Activated CD8-positive, alpha-beta T cell treated with anti-CD3 and anti-CD28 coated beads, Interleukin-2, amount 10 ng/mL, durations not matched to agents 7 days and 5 days (primary cell): ENCODE data around the gene SET. TPM values are rescaled to one million over a fixed set of nuclear protein-coding genes. Genes with fewer than 3 reads are reported as not detected.

ENCODE experiments used
- ATAC-seq: fragments of 150-1000 bp; cut with Tn5 transposase; one replicate; pipeline ENCODE4 v1.10.0; 2021; ENCODE audit warnings: moderate library complexity
- CTCF ChIA-PET: fragments of 350-600 bp; sonication (Branson Sonifier 250); formaldehyde crosslinking; loops from one replicate; lab custom pipeline; 2021; ENCODE audit warnings: antibody characterized with exemption; lab: Charles Lee
- POLR2A ChIA-PET: fragments of 350-600 bp; sonication (Branson Sonifier 250); formaldehyde crosslinking; loops from one replicate; lab custom pipeline; 2021; ENCODE audit warnings: antibody characterized with exemption; lab: Charles Lee
- DNase-seq: peaks from one replicate; pipeline ENCODE4 v3.0.0-alpha.2; 2020
- H3K27ac Mint-ChIP-seq: one replicate; pipeline ENCODE4 v1.8.0; 2021; ENCODE audit warnings: mild to moderate bottlenecking, mixed read lengths
- H3K27me3 Mint-ChIP-seq: one replicate; pipeline ENCODE4 v1.8.0; 2021; ENCODE audit warnings: low read depth, mixed read lengths
- H3K36me3 Mint-ChIP-seq: one replicate; pipeline ENCODE4 v1.8.0; 2021; ENCODE audit warnings: low read depth, mixed read lengths
- H3K4me1 Mint-ChIP-seq: one replicate; pipeline ENCODE4 v1.8.0; 2021; ENCODE audit warnings: low read depth, mixed read lengths
- H3K4me3 Mint-ChIP-seq: one replicate; pipeline ENCODE4 v1.8.0; 2021; ENCODE audit warnings: mild to moderate bottlenecking, mixed read lengths
- H3K9me3 Mint-ChIP-seq: one replicate; pipeline ENCODE4 v1.8.0; 2022; ENCODE audit warnings: mixed read lengths; ENCODE audit not compliant: insufficient read depth
- total RNA-seq, 2 experiments: library from RNA; stranded (reverse); gene quantifications; one replicate each; pipeline ENCODE4 v1.2.3, GENCODE V29; 2021

The SET gene
- total RNA-seq, 2 experiments from 2014 or later, result 574 to 607 TPM

DNA sequence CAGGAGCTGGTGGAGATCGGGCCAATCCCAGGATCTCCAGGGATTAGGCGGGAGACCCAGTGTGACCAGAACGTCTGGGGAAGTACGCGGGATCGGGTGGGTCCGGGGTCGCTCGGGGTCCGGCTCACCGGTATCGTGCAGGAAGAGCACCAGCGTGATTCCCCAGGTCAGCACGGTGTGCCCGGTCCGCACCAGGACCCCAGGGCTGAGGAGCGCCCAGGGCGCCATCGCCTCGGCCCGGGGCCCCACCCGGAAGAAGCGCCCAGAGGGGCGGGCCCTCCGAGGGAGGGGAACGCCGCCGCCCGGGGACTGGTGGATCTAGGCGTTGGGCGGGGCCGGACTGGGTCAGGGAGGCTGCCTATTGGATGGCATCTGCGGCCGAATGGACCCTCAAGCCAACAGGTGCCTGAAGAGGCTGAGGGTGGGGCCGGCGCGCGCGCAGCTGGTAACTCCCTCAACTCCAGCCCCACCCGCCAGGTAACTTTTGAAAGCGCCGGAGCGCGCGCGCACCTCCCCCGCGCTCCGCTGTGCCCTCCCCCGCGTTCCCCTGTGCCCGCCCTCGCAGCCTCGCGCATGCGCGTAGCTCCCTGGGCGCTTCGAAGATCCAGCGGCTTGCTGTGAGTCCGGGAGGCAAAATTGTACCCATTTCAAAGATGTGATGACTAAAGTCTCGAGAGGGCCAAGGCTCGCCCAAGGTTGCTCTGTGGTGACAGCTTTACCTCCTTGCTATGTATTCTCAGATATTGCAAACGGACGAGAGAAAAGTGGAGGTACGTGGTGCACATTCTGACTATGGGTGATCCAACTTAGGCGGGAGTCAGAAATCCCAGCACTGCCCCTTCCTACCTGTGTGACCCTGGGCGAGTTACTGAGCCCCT, 35.1 kb downstream of the SET start, which contains the start of gene ZDHHC12:
TSS of gene ZDHHC12 (minus strand) at position 262 of the 878 bp plus-strand sequence. CDS start at position 228, 34 bp downstream.
- H3K27me3 Mint-ChIP-seq, result no peaks in the 10 kb centered on the region
- H3K4me3 Mint-ChIP-seq, result peak within 1 kb of the TSS; percentile 97
- H3K27ac Mint-ChIP-seq, result peak within 1 kb of the TSS; percentile 95
- POLR2A ChIA-PET, result interaction anchor here (0.8 to 1.7 kb wide), 13 partner anchors 27 to 219 kb away, joined by 3 to 8 read pairs (median 4); partner anchors contain the start of genes ENDOG, GLE1, SET and SPTAN1
- H3K36me3 Mint-ChIP-seq, result peaks cover 46% of the 10 kb centered on the region
- H3K9me3 Mint-ChIP-seq, result no peaks in the 10 kb centered on the region
- DNase-seq (peak; percentile 100), ATAC-seq (peak; percentile 99)
- CTCF ChIA-PET, result interaction anchor here (0.7 to 2.8 kb wide), 5 partner anchors 22 to 900 kb away, joined by 3 to 13 read pairs (median 4); partner anchors contain the start of genes ENDOG, PKN3 and SET
- peaks cover 52% of the 10 kb centered on the region for H3K4me1 Mint-ChIP-seq

DNA sequence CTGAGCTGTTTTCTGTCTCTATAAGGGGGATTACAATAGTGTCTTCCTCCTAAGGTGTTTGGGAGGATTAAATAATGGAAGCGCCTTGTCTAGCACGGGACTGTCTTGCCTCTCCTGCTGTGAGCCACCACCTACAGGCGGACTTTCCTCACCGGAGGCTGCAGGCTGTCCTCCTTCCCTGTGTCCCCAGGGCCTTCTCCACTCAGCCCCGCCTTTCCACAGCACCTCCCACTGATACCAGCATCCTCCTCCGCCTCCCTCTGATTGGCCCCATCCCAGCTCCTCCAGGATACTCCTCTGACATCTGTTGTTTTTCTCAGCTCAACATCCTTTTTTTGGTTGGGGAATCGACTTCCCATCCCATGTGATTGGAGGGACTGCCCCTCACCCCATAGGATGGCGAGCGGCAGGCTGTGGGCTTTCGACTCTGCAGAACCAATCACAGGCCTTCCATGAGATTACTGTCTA, 35.8 kb downstream of the SET start:
- ATAC-seq (peak; percentile 7), DNase-seq (peak; percentile 58)
- POLR2A ChIA-PET, result interaction anchor here (0.6 to 1.7 kb wide), 12 partner anchors 28 to 220 kb away, joined by 3 to 8 read pairs (median 4); partner anchors contain the start of genes ENDOG, GLE1, SET and SPTAN1
- no peaks in the 10 kb centered on the region for H3K27me3 Mint-ChIP-seq
- CTCF ChIA-PET, result interaction anchor here (0.9 to 2.8 kb wide), 4 partner anchors 23 to 286 kb away, joined by 3 to 13 read pairs (median 6); partner anchors contain the start of genes ENDOG, PKN3 and SET
- H3K27ac Mint-ChIP-seq, result peak overlapping the region; percentile 93
- no peaks in the 10 kb centered on the region for H3K9me3 Mint-ChIP-seq
- peaks cover 43% of the 10 kb centered on the region for H3K36me3 Mint-ChIP-seq
- peaks cover 52% of the 10 kb centered on the region for H3K4me1 Mint-ChIP-seq
- peak overlapping the region; percentile 97 for H3K4me3 Mint-ChIP-seq

GRCh38 chr9:128727640-128728248, 38.7 kb downstream of the SET start:
- H3K4me3 Mint-ChIP-seq, result no peak overlapping the region
- no peak for ATAC-seq
- H3K4me1 Mint-ChIP-seq, result peaks cover 44% of the 10 kb centered on the region
- H3K9me3 Mint-ChIP-seq, result no peaks in the 10 kb centered on the region
- ChIA-PET CTCF (no interaction called here), POLR2A (no interaction called here)
- H3K36me3 Mint-ChIP-seq, result peaks cover 22% of the 10 kb centered on the region
- H3K27me3 Mint-ChIP-seq, result no peaks in the 10 kb centered on the region
- H3K27ac Mint-ChIP-seq, result peak overlapping the region; percentile 66
- no peak for DNase-seq

DNA sequence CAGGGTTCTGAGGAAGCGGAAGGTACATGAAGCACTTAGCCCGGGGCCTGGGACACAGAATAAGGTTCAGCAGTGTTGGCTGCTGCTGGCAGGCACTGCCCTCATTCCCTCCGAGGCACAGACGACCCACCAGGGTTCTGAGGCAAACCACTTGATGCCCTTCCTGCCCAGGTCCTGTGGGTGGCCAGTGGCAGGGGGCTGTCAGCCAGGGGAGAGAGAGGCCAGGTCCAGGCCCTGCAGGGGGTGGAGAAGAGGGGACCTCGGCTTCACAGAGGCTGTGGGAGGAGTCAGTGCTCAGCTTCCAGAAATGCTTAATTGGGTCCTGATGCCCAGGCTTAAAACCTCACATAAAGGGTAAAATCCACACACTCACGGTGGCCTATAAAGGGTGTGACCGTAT, 39.3 kb downstream of the SET start:
- ChIA-PET CTCF (no interaction called here), POLR2A (interaction anchor here (1.5 kb wide), 1 partner anchor 223 kb away, joined by 3 read pairs; no protein-coding TSS in a partner anchor)
- peaks cover 21% of the 10 kb centered on the region for H3K36me3 Mint-ChIP-seq
- H3K4me1 Mint-ChIP-seq, result peaks cover 43% of the 10 kb centered on the region
- H3K9me3 Mint-ChIP-seq, result no peaks in the 10 kb centered on the region
- no peak overlapping the region for H3K27ac Mint-ChIP-seq
- H3K4me3 Mint-ChIP-seq, result no peak overlapping the region
- ATAC-seq (no peak), DNase-seq (no peak)
- H3K27me3 Mint-ChIP-seq, result no peaks in the 10 kb centered on the region

DNA sequence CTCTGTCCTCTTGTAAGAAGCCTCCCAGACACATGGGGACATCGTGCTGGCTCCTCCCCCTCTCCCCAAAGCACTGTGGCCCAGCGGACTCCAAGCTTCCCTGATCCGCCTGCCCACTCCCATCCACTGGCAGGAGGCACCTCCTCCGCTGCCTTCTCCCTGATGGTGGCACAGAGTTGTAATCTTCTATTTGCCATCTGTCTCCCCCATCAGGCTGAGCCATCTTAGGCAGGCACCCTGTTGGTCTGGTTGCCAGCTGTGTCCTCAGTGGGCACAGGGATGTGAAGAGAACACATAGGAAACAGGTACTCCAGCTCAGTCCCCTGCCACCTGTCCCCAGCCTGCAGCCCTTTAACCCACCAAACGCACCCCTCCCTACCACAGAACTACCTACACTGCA, 40.3 kb downstream of the SET start:
- ChIA-PET POLR2A (interaction anchor here (1.5 kb wide), 1 partner anchor 224 kb away, joined by 3 read pairs; no protein-coding TSS in a partner anchor), CTCF (no interaction called here)
- Mint-ChIP-seq H3K4me1 (peaks cover 36% of the 10 kb centered on the region), H3K36me3 (peaks cover 20% of the 10 kb centered on the region), H3K27me3 (no peaks in the 10 kb centered on the region), H3K9me3 (no peaks in the 10 kb centered on the region), H3K4me3 (no peak overlapping the region), H3K27ac (peak overlapping the region; percentile 43)
- ATAC-seq, result no peak
- DNase-seq, result no peak

DNA sequence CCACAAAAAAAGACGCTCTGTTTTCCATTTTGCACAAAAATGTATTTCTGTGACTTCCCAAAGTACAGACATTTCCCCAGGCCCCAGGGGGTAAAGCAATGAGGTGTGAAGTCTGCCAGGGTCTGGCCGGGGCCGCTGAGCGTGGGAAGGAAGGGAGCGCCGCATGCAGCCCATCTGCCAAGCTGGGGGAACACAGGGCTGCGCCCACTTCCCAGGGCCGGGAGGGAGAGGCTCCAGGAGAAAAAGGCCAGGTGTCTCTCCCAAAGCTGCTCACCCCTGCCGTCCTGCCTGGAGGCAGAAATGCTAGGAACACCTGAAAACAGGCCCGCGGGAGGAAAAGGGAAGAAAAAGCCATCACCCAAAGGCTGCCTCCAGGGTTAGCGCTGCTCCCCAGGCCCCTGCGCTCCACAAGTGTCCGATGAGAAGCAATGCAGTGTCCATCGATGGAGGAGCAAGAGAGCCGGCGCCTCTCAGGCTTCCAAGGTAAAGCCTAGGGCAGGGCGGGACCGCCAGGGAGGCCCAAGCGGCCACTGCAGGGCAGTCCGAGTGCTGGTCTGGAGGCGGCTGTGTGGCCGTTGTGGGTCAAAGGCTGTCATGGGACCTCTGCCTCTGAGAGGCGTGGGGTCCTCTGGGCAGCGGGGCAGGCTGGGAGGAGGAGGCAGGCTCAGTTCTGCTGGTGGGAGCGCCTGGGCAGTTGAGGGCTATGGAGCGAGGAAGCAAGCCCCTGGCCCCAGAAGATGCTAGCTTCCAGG, 40.9 kb downstream of the SET start:
- Mint-ChIP-seq H3K36me3 (peaks cover 22% of the 10 kb centered on the region), H3K4me1 (peaks cover 31% of the 10 kb centered on the region), H3K27ac (peak overlapping the region; percentile 43), H3K9me3 (no peaks in the 10 kb centered on the region), H3K4me3 (no peak overlapping the region), H3K27me3 (no peaks in the 10 kb centered on the region)
- CTCF ChIA-PET, result no interaction called here
- POLR2A ChIA-PET, result interaction anchor here (1.5 kb wide), 1 partner anchor 225 kb away, joined by 3 read pairs; no protein-coding TSS in a partner anchor
- DNase-seq, result no peak
- ATAC-seq, result no peak

DNA sequence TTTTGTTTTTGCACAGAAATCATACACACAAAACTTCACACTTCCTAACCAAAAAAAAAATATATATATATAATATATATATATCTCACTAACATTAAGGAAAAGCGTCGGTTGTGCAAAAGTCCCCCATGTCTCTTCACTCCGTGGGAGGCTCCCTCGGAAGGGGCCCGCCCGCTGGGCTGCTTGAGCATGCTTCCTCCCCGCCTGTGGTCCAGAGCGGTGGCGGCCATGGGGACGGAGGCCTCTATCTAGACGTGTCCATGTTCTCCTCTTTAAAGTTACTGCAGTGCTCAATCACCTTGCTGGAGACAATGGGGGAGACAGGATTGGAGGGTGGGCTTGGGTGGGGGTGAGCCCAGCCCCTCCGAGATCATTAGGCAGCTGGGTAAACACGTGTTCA, 42.1 kb downstream of the SET start:
- Mint-ChIP-seq H3K4me1 (peaks cover 21% of the 10 kb centered on the region), H3K36me3 (peaks cover 20% of the 10 kb centered on the region), H3K9me3 (no peaks in the 10 kb centered on the region), H3K4me3 (no peak overlapping the region), H3K27me3 (no peaks in the 10 kb centered on the region), H3K27ac (no peak overlapping the region)
- POLR2A ChIA-PET, result no interaction called here
- ATAC-seq, result no peak
- DNase-seq, result no peak
- CTCF ChIA-PET, result no interaction called here

- DNase-seq, result no peak
- ATAC-seq, result no peak
- Mint-ChIP-seq H3K36me3 (peaks cover 19% of the 10 kb centered on the region), H3K27me3 (no peaks in the 10 kb centered on the region), H3K4me1 (peaks cover 19% of the 10 kb centered on the region), H3K9me3 (no peaks in the 10 kb centered on the region), H3K4me3 (no peak overlapping the region), H3K27ac (no peak overlapping the region)
- ChIA-PET POLR2A (no interaction called here), CTCF (no interaction called here)
These were observed 42.7 kb downstream of the SET start for GRCh38 chr9:128731691-128732090.

- ATAC-seq, result no peak
- no peak for DNase-seq
- Mint-ChIP-seq H3K36me3 (peaks cover 13% of the 10 kb centered on the region), H3K4me1 (peaks cover 13% of the 10 kb centered on the region), H3K27ac (no peak overlapping the region), H3K4me3 (no peak overlapping the region), H3K27me3 (no peaks in the 10 kb centered on the region), H3K9me3 (no peaks in the 10 kb centered on the region)
- POLR2A ChIA-PET, result no interaction called here
- CTCF ChIA-PET, result no interaction called here
These were observed 43.6 kb downstream of the SET start for GRCh38 chr9:128732576-128732975.

DNA sequence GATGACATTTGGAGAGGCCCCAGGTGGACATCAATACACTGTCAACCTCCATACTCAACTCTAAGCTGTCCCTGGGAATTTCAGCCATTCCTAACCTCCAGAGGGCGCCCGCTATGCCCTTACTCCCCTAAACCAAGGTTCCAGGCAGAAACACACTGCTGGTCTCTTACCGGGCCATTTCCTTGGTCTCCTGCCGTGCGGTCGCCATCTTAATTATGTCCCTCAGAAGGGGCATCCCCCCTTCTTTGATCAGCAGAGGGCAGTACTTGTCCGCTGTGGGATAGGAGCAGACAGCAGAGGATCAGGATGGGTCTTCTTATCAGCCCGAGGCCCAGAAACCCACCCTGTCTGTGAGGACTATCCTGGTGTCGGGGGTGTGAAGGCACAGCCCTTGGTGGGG, 44.2 kb downstream of the SET start:
- Mint-ChIP-seq H3K27ac (no peak overlapping the region), H3K27me3 (no peaks in the 10 kb centered on the region), H3K36me3 (peaks cover 12% of the 10 kb centered on the region), H3K4me1 (peaks cover 9% of the 10 kb centered on the region), H3K9me3 (no peaks in the 10 kb centered on the region), H3K4me3 (no peak overlapping the region)
- POLR2A ChIA-PET, result no interaction called here
- DNase-seq, result no peak
- ATAC-seq, result peak; percentile 16
- CTCF ChIA-PET, result no interaction called here

DNA sequence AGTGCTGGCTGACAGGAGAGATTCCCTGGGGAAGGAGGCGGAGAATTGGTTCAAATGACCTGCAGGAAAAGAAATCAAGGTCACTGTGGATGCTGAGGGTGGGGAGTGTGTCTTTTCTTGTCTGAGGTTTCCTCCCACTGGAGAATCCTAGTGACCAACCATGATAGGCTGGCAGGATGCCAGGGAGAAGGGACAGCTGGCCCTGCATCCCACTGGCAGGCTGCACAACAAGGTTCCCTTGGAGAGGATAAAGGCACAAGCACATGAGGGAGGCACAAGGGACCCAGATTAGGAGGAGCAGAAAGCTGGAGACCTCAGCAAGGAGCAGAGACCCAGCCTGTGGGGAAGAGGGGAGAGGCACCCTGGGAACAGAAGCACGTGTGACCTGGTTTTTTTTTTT, 46.4 kb downstream of the SET start:
- ChIA-PET POLR2A (no interaction called here), CTCF (interaction anchor here (0.9 to 1.6 kb wide), 2 partner anchors 83 to 95 kb away, joined by 3 to 4 read pairs; partner anchors contain the start of genes ENDOG and SPOUT1)
- H3K4me1 Mint-ChIP-seq, result peaks cover 8% of the 10 kb centered on the region
- no peaks in the 10 kb centered on the region for H3K9me3 Mint-ChIP-seq
- H3K27ac Mint-ChIP-seq, result no peak overlapping the region
- peaks cover 12% of the 10 kb centered on the region for H3K36me3 Mint-ChIP-seq
- H3K27me3 Mint-ChIP-seq, result no peaks in the 10 kb centered on the region
- DNase-seq (no peak), ATAC-seq (no peak)
- H3K4me3 Mint-ChIP-seq, result no peak overlapping the region
